Upper lobe of left lung (tissue), 4 donors: ENCODE measurements around the gene ZFX.

Experiments
- EP300 ChIP-seq, 4 donors: sonication (generic); formaldehyde crosslinking; IDR thresholded peaks; one replicate each; pipeline ENCODE4 v1.5.1; 2017; ENCODE audit warnings: antibody characterized with exemption in 4 of 4, control low read depth in 2 of 4
- POLR2A ChIP-seq, 4 donors: fragments of 450-650 bp; IDR thresholded peaks; one replicate each; pipeline ENCODE4 v1.5.1; 2016 to 2017; ENCODE audit warnings: antibody characterized with exemption in 4 of 4, mild to moderate bottlenecking in 2 of 4

DNA sequence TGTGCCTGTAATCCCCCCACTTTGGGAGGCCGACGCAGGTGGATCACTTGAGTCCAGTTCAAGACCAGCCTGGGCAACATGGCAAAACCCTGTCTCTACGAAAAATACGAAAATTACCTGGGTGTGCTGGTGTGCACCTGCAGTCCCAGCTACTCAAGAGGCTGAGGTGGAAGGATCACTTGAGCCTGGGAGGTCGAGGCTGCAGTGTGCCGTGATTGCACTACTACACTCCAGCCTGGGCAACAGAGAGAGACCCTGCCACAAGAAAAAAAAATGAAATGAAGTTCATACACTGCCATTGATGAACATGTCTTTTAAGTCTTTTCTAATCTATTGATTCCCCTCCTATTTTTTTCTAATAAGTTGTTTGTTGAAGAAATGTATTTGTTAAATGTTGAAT is 5.0 kb upstream of the ZFX start:
- TF ChIP-seq POLR2A (IDR thresholded peaks at IDR 0.05) (no peak), EP300 (IDR thresholded peaks at IDR 0.05) (no peak)
